ENCODE results near the gene TSPO.

DNA sequence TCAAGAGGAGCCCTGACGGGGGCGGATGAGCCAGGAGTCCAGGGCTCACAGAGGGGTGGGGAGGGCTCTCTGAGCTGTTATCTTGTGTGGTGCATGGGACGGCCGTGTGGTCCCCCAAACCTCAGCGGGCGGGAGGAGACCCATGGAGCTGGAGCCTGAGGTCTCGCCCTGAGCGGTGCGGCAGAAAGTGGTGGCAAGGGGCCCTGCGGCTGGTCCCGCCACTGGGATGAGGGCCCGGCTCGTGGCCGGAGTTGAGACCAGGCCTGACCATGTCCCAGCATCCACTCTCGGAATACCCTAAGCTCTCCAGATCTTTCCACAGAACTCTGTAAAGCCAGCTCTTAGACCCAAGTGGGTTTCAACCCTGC lies 58.1 kb downstream of the TSPO start:
- TF ChIP-seq POLR2A (IDR thresholded peaks at IDR 0.05) (no peak), CTCF (IDR thresholded peaks at IDR 0.05) (no peak)
